HEK293 (cell line): Measurements from ENCODE around the gene ESCO1.

ENCODE experiments used
- CTCF ChIA-PET: fragments of 350-600 bp; formaldehyde crosslinking; extraction: SDS; loops from one replicate; lab custom pipeline; 2021; ENCODE audit warnings: antibody characterized with exemption; lab: Yijun Ruan, JAX
- POLR2A ChIA-PET: fragments of 300-600 bp; formaldehyde crosslinking; extraction: SDS; loops from one replicate; lab custom pipeline; 2020; ENCODE audit warnings: antibody characterized with exemption, inconsistent platforms; lab: Yijun Ruan, JAX
- H3K27ac ChIP-seq: fragments of 200-500 bp; sonication (Bioruptor generic); 2 replicates; pipeline ENCODE4 v1.5.1; 2014; ENCODE audit warnings: low read depth, low read length, control low read depth, inconsistent platforms; ENCODE audit errors: extremely low read depth
- H3K36me3 ChIP-seq, 2 experiments: fragments of 200-500 bp in 1 of 2; sonication (Bioruptor generic) in 1 of 2; 1 replicate in 1 of 2; 2 replicates in 1 of 2; pipeline ENCODE4 v1.5.1; 2014 to 2017; ENCODE audit warnings: inconsistent platforms in 2 of 2, low read length in 2 of 2; ENCODE audit not compliant: control insufficient read depth in 2 of 2, insufficient read depth in 1 of 2
- H3K4me1 ChIP-seq: fragments of 200-500 bp; sonication (Bioruptor generic); 2 replicates; pipeline ENCODE4 v1.5.1; 2014; ENCODE audit warnings: mild to moderate bottlenecking, low read length, inconsistent platforms; ENCODE audit not compliant: control insufficient read depth, insufficient read depth
- H3K4me3 ChIP-seq: 2 replicates; pipeline ENCODE4 v1.5.1; 2011; ENCODE audit warnings: low read depth, mild to moderate bottlenecking, control low read depth, low read length, moderate library complexity
- H3K9me3 ChIP-seq: fragments of 200-500 bp; sonication (Bioruptor generic); 2 replicates; pipeline ENCODE4 v1.5.1; 2014; ENCODE audit warnings: low read depth, low read length, inconsistent platforms; ENCODE audit not compliant: control insufficient read depth, insufficient read depth
- FEZF1 ChIP-seq: fragments of 450-650 bp; formaldehyde crosslinking; IDR thresholded peaks from 2 replicates; pipeline ENCODE4 v1.5.1; 2016; ENCODE audit warnings: missing biosample characterization, missing genetic modification characterization
- OSR2 ChIP-seq: fragments of 450-650 bp; formaldehyde crosslinking; IDR thresholded peaks from 2 replicates; pipeline ENCODE4 v1.5.1; 2016; ENCODE audit warnings: missing biosample characterization, missing genetic modification characterization
- RBAK ChIP-seq: fragments of 450-650 bp; formaldehyde crosslinking; IDR thresholded peaks from 2 replicates; pipeline ENCODE4 v1.5.1; 2016; ENCODE audit warnings: missing biosample characterization, missing genetic modification characterization
- ZBTB20 ChIP-seq: fragments of 450-650 bp; formaldehyde crosslinking; IDR thresholded peaks from 2 replicates; pipeline ENCODE4 v1.5.1; 2016; ENCODE audit warnings: missing biosample characterization, missing genetic modification characterization
- ZEB2 ChIP-seq: fragments of 450-650 bp; formaldehyde crosslinking; IDR thresholded peaks from 2 replicates; pipeline ENCODE4 v1.5.1; 2016; ENCODE audit warnings: missing biosample characterization, missing genetic modification characterization
- ZFHX2 ChIP-seq: fragments of 450-650 bp; formaldehyde crosslinking; conservative IDR thresholded peaks from 2 replicates; pipeline ENCODE4 v1.5.1; 2016; ENCODE audit warnings: missing biosample characterization, missing genetic modification characterization
- ZFP37 ChIP-seq: fragments of 450-650 bp; formaldehyde crosslinking; IDR thresholded peaks from 2 replicates; pipeline ENCODE4 v1.5.1; 2016; ENCODE audit warnings: missing biosample characterization, missing genetic modification characterization
- ZNF132 ChIP-seq: fragments of 450-650 bp; formaldehyde crosslinking; IDR thresholded peaks from 2 replicates; pipeline ENCODE4 v1.5.1; 2017; ENCODE audit warnings: missing biosample characterization, missing genetic modification characterization, borderline replicate concordance
- ZNF16 ChIP-seq: fragments of 450-650 bp; formaldehyde crosslinking; IDR thresholded peaks from 2 replicates; pipeline ENCODE4 v1.5.1; 2016; ENCODE audit warnings: low read depth, missing biosample characterization, missing genetic modification characterization
- ZNF184 ChIP-seq: fragments of 450-650 bp; IDR thresholded peaks from 2 replicates; pipeline ENCODE4 v1.5.1; 2018; ENCODE audit warnings: missing biosample characterization, mild to moderate bottlenecking, missing genetic modification characterization
- ZNF221 ChIP-seq: fragments of 450-650 bp; formaldehyde crosslinking; IDR thresholded peaks from 2 replicates; pipeline ENCODE4 v1.5.1; 2017; ENCODE audit warnings: missing biosample characterization, missing genetic modification characterization, borderline replicate concordance
- ZNF23 ChIP-seq: fragments of 450-650 bp; formaldehyde crosslinking; IDR thresholded peaks from 2 replicates; pipeline ENCODE4 v1.5.1; 2016; ENCODE audit warnings: missing biosample characterization, missing genetic modification characterization, borderline replicate concordance
- ZNF292 ChIP-seq: fragments of 450-650 bp; formaldehyde crosslinking; IDR thresholded peaks from 2 replicates; pipeline ENCODE4 v1.5.1; 2016; ENCODE audit warnings: low read depth, missing biosample characterization, missing genetic modification characterization, borderline replicate concordance
- ZNF366 ChIP-seq: fragments of 450-650 bp; formaldehyde crosslinking; conservative IDR thresholded peaks from 2 replicates; pipeline ENCODE4 v1.5.1; 2016; ENCODE audit warnings: missing biosample characterization, missing genetic modification characterization
- ZNF416 ChIP-seq: fragments of 450-650 bp; formaldehyde crosslinking; IDR thresholded peaks from 2 replicates; pipeline ENCODE4 v1.5.1; 2016; ENCODE audit warnings: missing biosample characterization, missing genetic modification characterization
- ZNF433 ChIP-seq: fragments of 450-650 bp; formaldehyde crosslinking; IDR thresholded peaks from 2 replicates; pipeline ENCODE4 v1.5.1; 2016; ENCODE audit warnings: missing biosample characterization, missing genetic modification characterization, low read depth
- ZNF600 ChIP-seq: fragments of 450-650 bp; formaldehyde crosslinking; IDR thresholded peaks from 2 replicates; pipeline ENCODE4 v1.5.1; 2016; ENCODE audit warnings: missing biosample characterization, missing genetic modification characterization
- ZNF610 ChIP-seq: fragments of 450-650 bp; formaldehyde crosslinking; IDR thresholded peaks from 2 replicates; pipeline ENCODE4 v1.5.1; 2016; ENCODE audit warnings: missing biosample characterization, missing genetic modification characterization, borderline replicate concordance
- ZNF660 ChIP-seq: fragments of 450-650 bp; IDR thresholded peaks from 2 replicates; pipeline ENCODE4 v1.5.1; 2018; ENCODE audit warnings: missing biosample characterization, mild to moderate bottlenecking, missing genetic modification characterization
- ZNF777 ChIP-seq: fragments of 450-650 bp; formaldehyde crosslinking; IDR thresholded peaks from 2 replicates; pipeline ENCODE4 v1.5.1; 2017; ENCODE audit warnings: missing biosample characterization, missing genetic modification characterization, borderline replicate concordance
- ZNF791 ChIP-seq: fragments of 450-650 bp; formaldehyde crosslinking; IDR thresholded peaks from 2 replicates; pipeline ENCODE4 v1.5.1; 2016; ENCODE audit warnings: missing biosample characterization, missing genetic modification characterization
- TF ChIP-seq, protein P1 (sequence below): fragments of 450-650 bp; formaldehyde crosslinking; IDR thresholded peaks from 2 replicates; pipeline ENCODE4 v1.5.1; 2016; ENCODE audit warnings: missing biosample characterization, missing genetic modification characterization
- TF ChIP-seq, protein P2 (sequence below): fragments of 450-650 bp; formaldehyde crosslinking; conservative IDR thresholded peaks from 2 replicates; pipeline ENCODE4 v1.5.1; 2016; ENCODE audit warnings: low read depth, missing biosample characterization, missing genetic modification characterization
- TF ChIP-seq, protein P3 (sequence below): sonication (generic); formaldehyde crosslinking; IDR thresholded peaks from 2 replicates; pipeline ENCODE4 v1.8.1; 2022; ENCODE audit warnings: mild to moderate bottlenecking, moderate library complexity, missing genetic modification reagents
- TF ChIP-seq, protein P4 (sequence below): fragments of 450-650 bp; formaldehyde crosslinking; IDR thresholded peaks from 2 replicates; pipeline ENCODE4 v1.5.1; 2016; ENCODE audit warnings: missing biosample characterization, missing genetic modification characterization, borderline replicate concordance
- TF ChIP-seq, protein P5 (sequence below): fragments of 450-650 bp; formaldehyde crosslinking; optimal IDR thresholded peaks from 2 replicates; pipeline ENCODE3; 2016; ENCODE audit warnings: missing biosample characterization, mild to moderate bottlenecking, missing genetic modification characterization

Gene ESCO1

DNA sequence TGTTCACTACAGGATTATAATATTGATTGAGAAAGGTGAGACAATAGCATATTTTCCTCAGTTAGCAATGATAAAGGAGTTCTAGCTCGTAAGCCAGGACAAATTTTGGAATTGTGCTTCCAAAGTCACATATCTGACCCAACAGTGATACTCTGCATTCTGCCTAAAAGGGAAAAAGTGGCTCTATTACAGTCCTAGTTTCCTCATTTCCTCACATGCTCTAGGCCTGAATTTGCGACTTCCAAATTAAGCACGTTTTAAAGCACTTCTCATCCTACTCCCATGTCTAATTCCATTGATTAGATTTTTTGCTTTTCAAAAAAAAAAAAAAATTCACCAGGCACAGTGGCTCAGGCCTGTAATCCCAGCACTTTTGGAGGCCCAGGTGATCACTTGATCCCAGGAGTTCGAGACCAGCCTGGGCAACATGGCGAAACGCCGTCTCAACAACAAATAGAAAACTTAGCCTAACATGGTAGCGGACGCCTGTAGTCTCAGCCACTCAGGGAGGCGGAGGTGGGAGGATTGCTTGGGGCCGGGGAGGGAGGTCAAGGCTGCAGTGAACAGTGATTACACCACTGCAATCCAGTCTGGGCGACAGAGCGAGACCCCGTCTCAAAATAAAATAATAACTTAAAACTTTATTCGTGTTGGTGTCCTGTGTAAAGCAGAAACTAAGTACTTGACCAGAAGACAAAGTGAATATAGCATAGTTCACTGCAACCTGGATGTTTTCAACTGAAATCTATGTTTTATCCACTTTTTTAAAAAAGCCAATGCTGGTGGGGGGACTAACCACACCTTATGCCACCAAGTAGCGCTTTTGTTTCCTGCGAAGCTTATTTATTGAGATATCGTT lies 1.5 kb downstream of the ESCO1 start (continued):
- TF ChIP-seq, protein P1, sequence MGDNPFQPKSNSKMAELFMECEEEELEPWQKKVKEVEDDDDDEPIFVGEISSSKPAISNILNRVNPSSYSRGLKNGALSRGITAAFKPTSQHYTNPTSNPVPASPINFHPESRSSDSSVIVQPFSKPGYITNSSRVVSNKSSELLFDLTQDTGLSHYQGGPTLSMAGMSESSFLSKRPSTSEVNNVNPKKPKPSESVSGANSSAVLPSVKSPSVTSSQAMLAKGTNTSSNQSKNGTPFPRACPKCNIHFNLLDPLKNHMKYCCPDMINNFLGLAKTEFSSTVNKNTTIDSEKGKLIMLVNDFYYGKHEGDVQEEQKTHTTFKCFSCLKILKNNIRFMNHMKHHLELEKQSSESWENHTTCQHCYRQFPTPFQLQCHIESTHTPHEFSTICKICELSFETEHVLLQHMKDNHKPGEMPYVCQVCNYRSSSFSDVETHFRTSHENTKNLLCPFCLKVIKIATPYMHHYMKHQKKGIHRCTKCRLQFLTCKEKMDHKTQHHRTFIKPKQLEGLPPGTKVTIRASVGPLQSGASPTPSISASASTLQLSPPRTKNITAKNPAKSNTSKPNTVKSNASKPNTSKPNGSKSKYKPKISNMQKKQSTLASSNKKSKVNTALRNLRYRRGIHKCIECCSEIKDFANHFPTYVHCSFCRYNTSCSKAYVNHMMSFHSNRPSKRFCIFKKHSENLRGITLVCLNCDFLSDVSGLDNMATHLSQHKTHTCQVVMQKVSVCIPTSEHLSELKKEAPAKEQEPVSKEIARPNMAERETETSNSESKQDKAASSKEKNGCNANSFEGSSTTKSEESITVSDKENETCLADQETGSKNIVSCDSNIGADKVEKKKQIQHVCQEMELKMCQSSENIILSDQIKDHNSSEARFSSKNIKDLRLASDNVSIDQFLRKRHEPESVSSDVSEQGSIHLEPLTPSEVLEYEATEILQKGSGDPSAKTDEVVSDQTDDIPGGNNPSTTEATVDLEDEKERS: no peak
- TF ChIP-seq ZNF184 (tag by site-specific recombination) (no peak), ZNF292 (tag by site-specific recombination) (no peak), OSR2 (no peak), ZNF416 (tag by site-specific recombination) (no peak), ZNF610 (tag by site-specific recombination) (no peak), ZNF600 (no peak)
- TF ChIP-seq, protein P2, sequence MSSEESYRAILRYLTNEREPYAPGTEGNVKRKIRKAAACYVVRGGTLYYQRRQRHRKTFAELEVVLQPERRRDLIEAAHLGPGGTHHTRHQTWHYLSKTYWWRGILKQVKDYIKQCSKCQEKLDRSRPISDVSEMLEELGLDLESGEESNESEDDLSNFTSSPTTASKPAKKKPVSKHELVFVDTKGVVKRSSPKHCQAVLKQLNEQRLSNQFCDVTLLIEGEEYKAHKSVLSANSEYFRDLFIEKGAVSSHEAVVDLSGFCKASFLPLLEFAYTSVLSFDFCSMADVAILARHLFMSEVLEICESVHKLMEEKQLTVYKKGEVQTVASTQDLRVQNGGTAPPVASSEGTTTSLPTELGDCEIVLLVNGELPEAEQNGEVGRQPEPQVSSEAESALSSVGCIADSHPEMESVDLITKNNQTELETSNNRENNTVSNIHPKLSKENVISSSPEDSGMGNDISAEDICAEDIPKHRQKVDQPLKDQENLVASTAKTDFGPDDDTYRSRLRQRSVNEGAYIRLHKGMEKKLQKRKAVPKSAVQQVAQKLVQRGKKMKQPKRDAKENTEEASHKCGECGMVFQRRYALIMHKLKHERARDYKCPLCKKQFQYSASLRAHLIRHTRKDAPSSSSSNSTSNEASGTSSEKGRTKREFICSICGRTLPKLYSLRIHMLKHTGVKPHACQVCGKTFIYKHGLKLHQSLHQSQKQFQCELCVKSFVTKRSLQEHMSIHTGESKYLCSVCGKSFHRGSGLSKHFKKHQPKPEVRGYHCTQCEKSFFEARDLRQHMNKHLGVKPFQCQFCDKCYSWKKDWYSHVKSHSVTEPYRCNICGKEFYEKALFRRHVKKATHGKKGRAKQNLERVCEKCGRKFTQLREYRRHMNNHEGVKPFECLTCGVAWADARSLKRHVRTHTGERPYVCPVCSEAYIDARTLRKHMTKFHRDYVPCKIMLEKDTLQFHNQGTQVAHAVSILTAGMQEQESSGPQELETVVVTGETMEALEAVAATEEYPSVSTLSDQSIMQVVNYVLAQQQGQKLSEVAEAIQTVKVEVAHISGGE (tag by site-specific recombination): 0 out of 2 replicates have a peak, but pooled peaks have one; percentile 10
- TF ChIP-seq, protein P3, sequence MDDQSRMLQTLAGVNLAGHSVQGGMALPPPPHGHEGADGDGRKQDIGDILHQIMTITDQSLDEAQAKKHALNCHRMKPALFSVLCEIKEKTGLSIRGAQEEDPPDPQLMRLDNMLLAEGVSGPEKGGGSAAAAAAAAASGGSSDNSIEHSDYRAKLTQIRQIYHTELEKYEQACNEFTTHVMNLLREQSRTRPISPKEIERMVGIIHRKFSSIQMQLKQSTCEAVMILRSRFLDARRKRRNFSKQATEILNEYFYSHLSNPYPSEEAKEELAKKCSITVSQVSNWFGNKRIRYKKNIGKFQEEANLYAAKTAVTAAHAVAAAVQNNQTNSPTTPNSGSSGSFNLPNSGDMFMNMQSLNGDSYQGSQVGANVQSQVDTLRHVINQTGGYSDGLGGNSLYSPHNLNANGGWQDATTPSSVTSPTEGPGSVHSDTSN (CRISPR knock-in tag): no peak
- TF ChIP-seq, protein P4, sequence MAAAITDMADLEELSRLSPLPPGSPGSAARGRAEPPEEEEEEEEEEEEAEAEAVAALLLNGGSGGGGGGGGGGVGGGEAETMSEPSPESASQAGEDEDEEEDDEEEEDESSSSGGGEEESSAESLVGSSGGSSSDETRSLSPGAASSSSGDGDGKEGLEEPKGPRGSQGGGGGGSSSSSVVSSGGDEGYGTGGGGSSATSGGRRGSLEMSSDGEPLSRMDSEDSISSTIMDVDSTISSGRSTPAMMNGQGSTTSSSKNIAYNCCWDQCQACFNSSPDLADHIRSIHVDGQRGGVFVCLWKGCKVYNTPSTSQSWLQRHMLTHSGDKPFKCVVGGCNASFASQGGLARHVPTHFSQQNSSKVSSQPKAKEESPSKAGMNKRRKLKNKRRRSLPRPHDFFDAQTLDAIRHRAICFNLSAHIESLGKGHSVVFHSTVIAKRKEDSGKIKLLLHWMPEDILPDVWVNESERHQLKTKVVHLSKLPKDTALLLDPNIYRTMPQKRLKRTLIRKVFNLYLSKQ (tag by site-specific recombination): no peak

DNA sequence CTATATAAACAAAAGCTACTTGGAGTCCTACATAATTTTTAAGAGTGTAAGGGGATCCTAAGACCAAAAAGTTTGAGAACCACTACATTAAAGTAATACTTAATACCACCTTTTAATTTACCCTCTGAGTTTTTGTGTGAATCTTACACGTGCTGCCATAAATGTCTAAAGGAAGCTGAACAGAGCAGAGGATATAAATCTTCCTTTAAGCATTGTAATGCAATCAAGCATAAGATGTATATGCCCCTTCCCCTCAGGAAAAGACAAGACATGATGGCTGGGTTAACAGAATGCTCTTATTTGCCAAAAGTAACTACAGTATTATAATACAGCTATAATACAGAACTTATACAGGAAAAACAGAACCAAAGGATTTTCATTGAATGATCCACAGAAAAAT lies 2.9 kb downstream of the ESCO1 start:
- no peaks in the 10 kb centered on the region for H3K9me3 ChIP-seq
- TF ChIP-seq RBAK (no peak), ZEB2 (tag by site-specific recombination) (no peak), FEZF1 (tag by site-specific recombination) (no peak), ZFHX2 (no peak), ZNF660 (tag by site-specific recombination) (no peak), ZBTB20 (no peak), ZNF433 (tag by site-specific recombination) (no peak), ZFP37 (no peak), ZNF366 (tag by site-specific recombination) (no peak), ZNF221 (tag by site-specific recombination) (no peak), ZNF791 (tag by site-specific recombination) (no peak), ZNF23 (no peak), ZNF16 (tag by site-specific recombination) (no peak), ZNF777 (no peak), ZNF132 (tag by site-specific recombination) (no peak)
- TF ChIP-seq, protein P5, sequence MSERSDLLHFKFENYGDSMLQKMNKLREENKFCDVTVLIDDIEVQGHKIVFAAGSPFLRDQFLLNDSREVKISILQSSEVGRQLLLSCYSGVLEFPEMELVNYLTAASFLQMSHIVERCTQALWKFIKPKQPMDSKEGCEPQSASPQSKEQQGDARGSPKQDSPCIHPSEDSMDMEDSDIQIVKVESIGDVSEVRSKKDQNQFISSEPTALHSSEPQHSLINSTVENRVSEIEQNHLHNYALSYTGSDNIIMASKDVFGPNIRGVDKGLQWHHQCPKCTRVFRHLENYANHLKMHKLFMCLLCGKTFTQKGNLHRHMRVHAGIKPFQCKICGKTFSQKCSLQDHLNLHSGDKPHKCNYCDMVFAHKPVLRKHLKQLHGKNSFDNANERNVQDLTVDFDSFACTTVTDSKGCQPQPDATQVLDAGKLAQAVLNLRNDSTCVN: no peak
- POLR2A ChIA-PET: interaction anchor here (0.9 to 1.1 kb wide), 2 partner anchors 15 to 143 kb away, joined by 3 to 7 read pairs; partner anchors contain the start of genes MIB1 and SNRPD1
- 0 out of 2 replicates have a peak, but pooled peaks cover 4% of the 10 kb centered on the region for H3K4me1 ChIP-seq
- no peak overlapping the region for H3K4me3 ChIP-seq
- CTCF ChIA-PET: interaction anchor here (0.6 to 2.9 kb wide), 8 partner anchors 13 to 406 kb away, joined by 3 to 16 read pairs (median 4); partner anchors contain the start of gene SNRPD1
- H3K27ac ChIP-seq: no peak overlapping the region
- peaks cover 8 to 11% of the 10 kb centered on the region in 2 experiments; a peak in 2 of 3 replicates for H3K36me3 ChIP-seq
